GM19035 (cell line): ENCODE measurements around the gene RBM34.
"Not testable (repeated sequence)": the region's sequence is repeated elsewhere in the genome, so short reads cannot be mapped to it uniquely, and the experiment has no call there.

ENCODE experiments used
- ATAC-seq: cut with Tn5 transposase; IDR thresholded peaks from one replicate; pipeline ENCODE4 v1.9.1; 2021; ENCODE audit not compliant: unreplicated experiment

The RBM34 gene

GRCh38 chr1:235160957-235161684, at the start of gene RBM34:
Gene RBM34 (minus strand): TSS chr1:235161250. CDS start chr1:235161226, 24 bp downstream.
- ATAC-seq: peak; percentile 95

- ATAC-seq: no peak
Measured at GRCh38 chr1:235207209-235207565, 46.1 kb upstream of the RBM34 start.

GRCh38 chr1:235206533-235207208, 45.6 kb upstream of the RBM34 start:
- no peak for ATAC-seq

GRCh38 chr1:235205687-235206086, 44.6 kb upstream of the RBM34 start:
- ATAC-seq: no peak

- ATAC-seq: no peak
Measured at GRCh38 chr1:235203428-235203827, 42.4 kb upstream of the RBM34 start.

GRCh38 chr1:235202447-235202846, 41.4 kb upstream of the RBM34 start:
- ATAC-seq: not testable (repeated sequence)

- ATAC-seq: no peak
Measured at GRCh38 chr1:235199441-235199840, 38.4 kb upstream of the RBM34 start.

GRCh38 chr1:235190431-235190830, 29.4 kb upstream of the RBM34 start:
- no peak for ATAC-seq

GRCh38 chr1:235187316-235187715, 26.3 kb upstream of the RBM34 start:
- ATAC-seq: no peak

- ATAC-seq: no peak
Measured at GRCh38 chr1:235181561-235182245, 20.7 kb upstream of the RBM34 start.

GRCh38 chr1:235180916-235181460, 19.9 kb upstream of the RBM34 start:
- no peak for ATAC-seq

- no peak for ATAC-seq
Measured at GRCh38 chr1:235176486-235176885, 15.4 kb upstream of the RBM34 start.

- no peak for ATAC-seq
Measured at GRCh38 chr1:235169986-235170385, 8.9 kb upstream of the RBM34 start.

- no peak for ATAC-seq
Measured at GRCh38 chr1:235168375-235168774, 7.3 kb upstream of the RBM34 start.

GRCh38 chr1:235161685-235162327, 756 bp upstream of the RBM34 start:
- peak; percentile 1 for ATAC-seq

GRCh38 chr1:235160383-235160956, 580 bp downstream of the RBM34 start:
- ATAC-seq: peak; percentile 43

- ATAC-seq: not testable (repeated sequence)
Measured at GRCh38 chr1:235159930-235160329, 1.1 kb downstream of the RBM34 start.

GRCh38 chr1:235159284-235159683, 1.8 kb downstream of the RBM34 start:
- not testable (repeated sequence) for ATAC-seq

GRCh38 chr1:235158680-235159079, 2.4 kb downstream of the RBM34 start:
- no peak for ATAC-seq

- ATAC-seq: no peak
Measured at GRCh38 chr1:235157150-235157549, 3.9 kb downstream of the RBM34 start.

- ATAC-seq: no peak
Measured at GRCh38 chr1:235156740-235157139, 4.3 kb downstream of the RBM34 start.
